SJCRH30 (cell line): ENCODE data around the gene METTL24. TPM values are rescaled to one million over a fixed set of nuclear protein-coding genes. Genes with fewer than 3 reads are reported as not detected.
"Not testable (repeated sequence)": the region's sequence is repeated elsewhere in the genome, so short reads cannot be mapped to it uniquely, and the experiment has no call there.

Experiments
- DNase-seq, 2 experiments: peaks; one replicate each; pipeline ENCODE4 v3.0.0-alpha.2; 2015 to 2020
- H3K27ac ChIP-seq: fragments of 250-450 bp; sonication (Bioruptor Pico); 2 replicates; pipeline ENCODE4 v1.5.1; 2020; ENCODE audit warnings: mild to moderate bottlenecking, moderate library complexity
- H3K27me3 ChIP-seq: fragments of 250-450 bp; sonication (Bioruptor Pico); 2 replicates; pipeline ENCODE4 v1.5.1; 2020; ENCODE audit warnings: mild to moderate bottlenecking, moderate library complexity
- H3K36me3 ChIP-seq: fragments of 250-450 bp; sonication (Bioruptor Pico); 2 replicates; pipeline ENCODE4 v1.5.1; 2020; ENCODE audit warnings: mild to moderate bottlenecking, moderate library complexity
- H3K4me1 ChIP-seq: fragments of 250-450 bp; sonication (Bioruptor Pico); 2 replicates; pipeline ENCODE4 v1.5.1; 2020; ENCODE audit warnings: mild to moderate bottlenecking, moderate library complexity
- H3K4me3 ChIP-seq: fragments of 250-450 bp; sonication (Bioruptor Pico); 2 replicates; pipeline ENCODE4 v1.5.1; 2020; ENCODE audit warnings: mild to moderate bottlenecking, moderate library complexity
- H3K9me3 ChIP-seq: fragments of 250-450 bp; sonication (Bioruptor Pico); replicated peaks from 2 replicates; pipeline ENCODE4 v1.5.1; 2020; ENCODE audit warnings: mild to moderate bottlenecking, moderate library complexity
- total RNA-seq: library from RNA; depleted of rRNA; stranded (reverse); fragments of >200 nt; shearing (Covaris generic); gene quantifications from 2 replicates; pipeline ENCODE4 v1.2.3, GENCODE V29; 2014

The METTL24 gene
- total RNA-seq, 1 experiment from 2014 or later = not detected

- Histone ChIP-seq H3K27me3 (no peaks in the 10 kb centered on the region), H3K4me3 (no peak overlapping the region), H3K4me1 (no peaks in the 10 kb centered on the region), H3K27ac (no peak overlapping the region), H3K36me3 (no peaks in the 10 kb centered on the region), H3K9me3 (no peaks in the 10 kb centered on the region)
- DNase-seq = no peak
Observed at GRCh38 chr6:110352563-110353262, 5.4 kb downstream of the METTL24 start.

- Histone ChIP-seq H3K9me3 (no peaks in the 10 kb centered on the region), H3K27me3 (no peaks in the 10 kb centered on the region), H3K4me1 (no peaks in the 10 kb centered on the region), H3K27ac (no peak overlapping the region), H3K36me3 (no peaks in the 10 kb centered on the region), H3K4me3 (no peak overlapping the region)
- DNase-seq = no peak
Observed at GRCh38 chr6:110351986-110352385, 6.2 kb downstream of the METTL24 start.

GRCh38 chr6:110351546-110351945, 6.6 kb downstream of the METTL24 start:
- Histone ChIP-seq H3K4me3 (no peak overlapping the region), H3K4me1 (no peaks in the 10 kb centered on the region), H3K9me3 (no peaks in the 10 kb centered on the region), H3K27ac (no peak overlapping the region), H3K27me3 (no peaks in the 10 kb centered on the region), H3K36me3 (no peaks in the 10 kb centered on the region)
- DNase-seq = no peak

- not testable (repeated sequence) for H3K4me1 ChIP-seq, H3K9me3 ChIP-seq, H3K27ac ChIP-seq
Observed at GRCh38 chr6:110350593-110350992, 7.6 kb downstream of the METTL24 start.

GRCh38 chr6:110348961-110349690, 9.0 kb downstream of the METTL24 start:
- H3K36me3 ChIP-seq = no peaks in the 10 kb centered on the region

More at GRCh38 chr6:110350593-110350992, 7.6 kb downstream of the METTL24 start:
- H3K27me3 ChIP-seq, H3K4me3 ChIP-seq, H3K36me3 ChIP-seq, DNase-seq: not testable (repeated sequence)

GRCh38 chr6:110345025-110345424, 13.1 kb downstream of the METTL24 start:
- no peaks in the 10 kb centered on the region for H3K9me3 ChIP-seq
- H3K27me3 ChIP-seq = no peaks in the 10 kb centered on the region
- no peaks in the 10 kb centered on the region for H3K4me1 ChIP-seq
- DNase-seq = no peak
- H3K4me3 ChIP-seq = no peak overlapping the region
- H3K27ac ChIP-seq = no peak overlapping the region
- 0 out of 2 replicates have a peak, but pooled peaks cover 2% of the 10 kb centered on the region for H3K36me3 ChIP-seq

More at GRCh38 chr6:110348961-110349690, 9.0 kb downstream of the METTL24 start:
- DNase-seq = no peak
- Histone ChIP-seq H3K9me3 (no peaks in the 10 kb centered on the region), H3K27ac (no peak overlapping the region), H3K27me3 (no peaks in the 10 kb centered on the region), H3K4me1 (no peaks in the 10 kb centered on the region), H3K4me3 (no peak overlapping the region)

- Histone ChIP-seq H3K27me3 (no peaks in the 10 kb centered on the region), H3K4me3 (no peak overlapping the region), H3K36me3 (0 out of 2 replicates have a peak, but pooled peaks cover 2% of the 10 kb centered on the region), H3K27ac (no peak overlapping the region), H3K4me1 (no peaks in the 10 kb centered on the region), H3K9me3 (no peaks in the 10 kb centered on the region)
- no peak for DNase-seq
Observed at GRCh38 chr6:110342759-110343158, 15.4 kb downstream of the METTL24 start.

GRCh38 chr6:110341663-110342596, 16.2 kb downstream of the METTL24 start:
- Histone ChIP-seq H3K9me3 (no peaks in the 10 kb centered on the region), H3K27ac (no peak overlapping the region), H3K36me3 (0 out of 2 replicates have a peak, but pooled peaks cover 2% of the 10 kb centered on the region), H3K4me3 (no peak overlapping the region), H3K27me3 (no peaks in the 10 kb centered on the region), H3K4me1 (no peaks in the 10 kb centered on the region)
- peak; percentile 9 to 23 for DNase-seq

- no peak for DNase-seq
- no peak overlapping the region for H3K27ac ChIP-seq
- no peak overlapping the region for H3K4me3 ChIP-seq
Observed at GRCh38 chr6:110341067-110341466, 17.1 kb downstream of the METTL24 start.

GRCh38 chr6:110340392-110340965, 17.7 kb downstream of the METTL24 start:
- Histone ChIP-seq H3K27me3 (no peaks in the 10 kb centered on the region), H3K36me3 (0 out of 2 replicates have a peak, but pooled peaks cover 2% of the 10 kb centered on the region), H3K4me3 (no peak overlapping the region), H3K27ac (no peak overlapping the region), H3K4me1 (no peaks in the 10 kb centered on the region), H3K9me3 (no peaks in the 10 kb centered on the region)
- no peak for DNase-seq

More at GRCh38 chr6:110341067-110341466, 17.1 kb downstream of the METTL24 start:
- H3K27me3 ChIP-seq = no peaks in the 10 kb centered on the region
- H3K36me3 ChIP-seq = 0 out of 2 replicates have a peak, but pooled peaks cover 2% of the 10 kb centered on the region
- no peaks in the 10 kb centered on the region for H3K4me1 ChIP-seq
- H3K9me3 ChIP-seq = no peaks in the 10 kb centered on the region

- H3K4me3 ChIP-seq = no peak overlapping the region
- H3K4me1 ChIP-seq = no peaks in the 10 kb centered on the region
- no peaks in the 10 kb centered on the region for H3K9me3 ChIP-seq
- H3K36me3 ChIP-seq = 0 out of 2 replicates have a peak, but pooled peaks cover 2% of the 10 kb centered on the region
- no peak overlapping the region for H3K27ac ChIP-seq
- no peaks in the 10 kb centered on the region for H3K27me3 ChIP-seq
- DNase-seq = no peak
Observed at GRCh38 chr6:110338820-110339470, 19.2 kb downstream of the METTL24 start.

GRCh38 chr6:110337486-110337885, 20.7 kb downstream of the METTL24 start:
- Histone ChIP-seq H3K9me3 (no peaks in the 10 kb centered on the region), H3K27ac (no peak overlapping the region), H3K36me3 (0 out of 2 replicates have a peak, but pooled peaks cover 2% of the 10 kb centered on the region), H3K4me3 (no peak overlapping the region), H3K27me3 (no peaks in the 10 kb centered on the region), H3K4me1 (no peaks in the 10 kb centered on the region)
- no peak for DNase-seq

- H3K4me1 ChIP-seq = no peaks in the 10 kb centered on the region
- H3K27ac ChIP-seq = no peak overlapping the region
- no peaks in the 10 kb centered on the region for H3K36me3 ChIP-seq
- H3K4me3 ChIP-seq = no peak overlapping the region
- no peak for DNase-seq
- no peaks in the 10 kb centered on the region for H3K9me3 ChIP-seq
- 0 out of 2 replicates have a peak, but pooled peaks cover 4% of the 10 kb centered on the region for H3K27me3 ChIP-seq
Observed at GRCh38 chr6:110334423-110335180, 23.5 kb downstream of the METTL24 start.
